A673 (cell line): ENCODE measurements around the gene PRMT6. TPM values are rescaled to one million over a fixed set of nuclear protein-coding genes. Genes with fewer than 3 reads are reported as not detected.
"Not testable (repeated sequence)": the region's sequence is repeated elsewhere in the genome, so short reads cannot be mapped to it uniquely, and the experiment has no call there.

ENCODE experiments used
- BruUV-seq: library from RNA; stranded (reverse); fragments of 400-500 nt; replicated peaks from 2 replicates; lab custom pipeline; 2021; lab: Mats Ljungman, UMichigan
- CTCF ChIA-PET: fragments of 300-600 bp; sonication (Branson Sonifier 250); formaldehyde crosslinking; loops from one replicate; lab custom pipeline; 2022; ENCODE audit warnings: antibody characterized with exemption; lab: Charles Lee
- POLR2A ChIA-PET: fragments of 300-600 bp; sonication (Branson Sonifier 250); formaldehyde crosslinking; loops from one replicate; lab custom pipeline; 2022; ENCODE audit warnings: antibody characterized with exemption; ENCODE audit not compliant: low non-redundant PET; lab: Charles Lee
- DNase-seq: peaks from one replicate; pipeline ENCODE4 v3.0.0-alpha.2; 2015; ENCODE audit warnings: low spot score
- H3K27ac ChIP-seq: fragments of 200-600 bp; sonication (generic); 2 replicates; pipeline ENCODE4 v1.5.1; 2016; ENCODE audit warnings: mixed run types, low read depth, mild to moderate bottlenecking, mixed read lengths, antibody characterized with exemption, low read length; ENCODE audit not compliant: poor library complexity, severe bottlenecking
- H3K27me3 ChIP-seq: fragments of 200-600 bp; sonication (generic); replicated peaks from 2 replicates; pipeline ENCODE4 v1.6.1; 2017; ENCODE audit warnings: mixed run types, low read depth, mild to moderate bottlenecking, mixed read lengths, antibody characterized with exemption, low read length; ENCODE audit not compliant: insufficient read depth, poor library complexity
- H3K36me3 ChIP-seq: fragments of 200-600 bp; sonication (generic); 2 replicates; pipeline ENCODE4 v1.6.1; 2016; ENCODE audit warnings: mixed run types, mild to moderate bottlenecking, mixed read lengths, antibody characterized with exemption, low read length; ENCODE audit not compliant: insufficient read depth, poor library complexity, severe bottlenecking
- H3K4me1 ChIP-seq: fragments of 200-600 bp; sonication (generic); 2 replicates; pipeline ENCODE4 v1.6.1; 2017; ENCODE audit warnings: mixed run types, mild to moderate bottlenecking, mixed read lengths, antibody characterized with exemption, low read length; ENCODE audit not compliant: insufficient read depth, poor library complexity, severe bottlenecking
- H3K4me3 ChIP-seq: fragments of 200-600 bp; sonication (generic); 2 replicates; pipeline ENCODE4 v1.5.1; 2016; ENCODE audit warnings: low read depth, mixed run types, mild to moderate bottlenecking, mixed read lengths, low read length; ENCODE audit not compliant: poor library complexity, severe bottlenecking
- H3K9me3 ChIP-seq: fragments of 200-600 bp; sonication (generic); 2 replicates; pipeline ENCODE4 v1.6.1; 2016; ENCODE audit warnings: mixed run types, low read depth, mild to moderate bottlenecking, mixed read lengths, antibody characterized with exemption, low read length; ENCODE audit not compliant: poor library complexity, severe bottlenecking
- EZH2 ChIP-seq: fragments of 200-600 bp; sonication (generic); IDR thresholded peaks from 2 replicates; pipeline ENCODE4 v1.6.1; 2017; ENCODE audit warnings: borderline replicate concordance, low read depth, mild to moderate bottlenecking, mixed read lengths, antibody characterized with exemption, low read length; ENCODE audit not compliant: poor library complexity, severe bottlenecking
- intact Hi-C: fragments of 100-400 bp; cut with micrococcal nuclease; formaldehyde crosslinking; loops from one replicate; pipeline ENCODE4 v1.10.0; 2022; ENCODE audit not compliant: unreplicated experiment
- total RNA-seq: library from RNA; stranded (reverse); gene quantifications from 2 replicates; pipeline ENCODE4 v1.2.3, GENCODE V29; 2021
- TF ChIP-seq, protein P1 (sequence below): fragments of 300-800, 200-600 bp; sonication (generic); conservative IDR thresholded peaks from 2 replicates; pipeline ENCODE4 v1.5.1; 2017; ENCODE audit warnings: low read depth, mild to moderate bottlenecking, antibody characterized with exemption, low read length, moderate library complexity, mixed read lengths

Gene PRMT6
- total RNA-seq, 1 experiment from 2014 or later = 53.0 TPM

GRCh38 chr1:107016376-107016978 is 40.0 kb upstream of the PRMT6 start:
- H3K27me3 ChIP-seq = no peaks in the 10 kb centered on the region
- intact Hi-C loops = no loop called here
- ChIA-PET CTCF (no interaction called here), POLR2A (no interaction called here)
- H3K4me1 ChIP-seq = no peaks in the 10 kb centered on the region
- DNase-seq = no peak
- H3K27ac ChIP-seq = no peak overlapping the region
- no peak overlapping the region for H3K4me3 ChIP-seq
- TF ChIP-seq, protein P1, sequence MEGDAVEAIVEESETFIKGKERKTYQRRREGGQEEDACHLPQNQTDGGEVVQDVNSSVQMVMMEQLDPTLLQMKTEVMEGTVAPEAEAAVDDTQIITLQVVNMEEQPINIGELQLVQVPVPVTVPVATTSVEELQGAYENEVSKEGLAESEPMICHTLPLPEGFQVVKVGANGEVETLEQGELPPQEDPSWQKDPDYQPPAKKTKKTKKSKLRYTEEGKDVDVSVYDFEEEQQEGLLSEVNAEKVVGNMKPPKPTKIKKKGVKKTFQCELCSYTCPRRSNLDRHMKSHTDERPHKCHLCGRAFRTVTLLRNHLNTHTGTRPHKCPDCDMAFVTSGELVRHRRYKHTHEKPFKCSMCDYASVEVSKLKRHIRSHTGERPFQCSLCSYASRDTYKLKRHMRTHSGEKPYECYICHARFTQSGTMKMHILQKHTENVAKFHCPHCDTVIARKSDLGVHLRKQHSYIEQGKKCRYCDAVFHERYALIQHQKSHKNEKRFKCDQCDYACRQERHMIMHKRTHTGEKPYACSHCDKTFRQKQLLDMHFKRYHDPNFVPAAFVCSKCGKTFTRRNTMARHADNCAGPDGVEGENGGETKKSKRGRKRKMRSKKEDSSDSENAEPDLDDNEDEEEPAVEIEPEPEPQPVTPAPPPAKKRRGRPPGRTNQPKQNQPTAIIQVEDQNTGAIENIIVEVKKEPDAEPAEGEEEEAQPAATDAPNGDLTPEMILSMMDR = no peak
- TF ChIP-seq EZH2 = no peak
- no peaks in the 10 kb centered on the region for H3K36me3 ChIP-seq
- no TSS peak for BruUV-seq
- H3K9me3 ChIP-seq = no peaks in the 10 kb centered on the region

DNA sequence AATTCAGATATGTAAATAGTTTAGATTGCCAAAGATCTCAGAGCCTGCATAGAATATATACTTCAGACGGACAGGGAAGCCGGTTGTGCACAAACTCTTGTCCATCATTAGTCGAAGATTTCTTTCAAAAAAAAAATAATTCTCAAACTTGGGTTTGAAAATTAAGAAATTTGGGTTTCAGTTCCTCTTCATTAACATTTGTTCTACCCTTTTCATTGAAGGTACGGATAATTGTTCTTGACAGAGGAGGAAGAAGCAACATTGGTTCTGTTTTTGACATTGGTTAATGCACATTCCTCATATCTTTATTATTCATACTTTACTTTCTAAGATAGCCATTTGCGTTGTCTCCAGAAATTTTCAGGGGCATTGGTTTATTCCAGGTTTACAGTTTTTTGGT is 38.0 kb upstream of the PRMT6 start:
- H3K9me3 ChIP-seq = no peaks in the 10 kb centered on the region
- ChIA-PET CTCF (no interaction called here), POLR2A (no interaction called here)
- intact Hi-C loops = no loop called here
- H3K27ac ChIP-seq = no peak overlapping the region
- no peak for TF ChIP-seq EZH2
- TF ChIP-seq, protein P1 = no peak
- no peak for DNase-seq
- no peaks in the 10 kb centered on the region for H3K36me3 ChIP-seq
- no TSS peak for BruUV-seq
- H3K4me1 ChIP-seq = no peaks in the 10 kb centered on the region
- no peak overlapping the region for H3K4me3 ChIP-seq
- no peaks in the 10 kb centered on the region for H3K27me3 ChIP-seq

GRCh38 chr1:107019166-107019565 is 37.3 kb upstream of the PRMT6 start:
- no peaks in the 10 kb centered on the region for H3K36me3 ChIP-seq
- no peak overlapping the region for H3K27ac ChIP-seq
- CTCF ChIA-PET = no interaction called here
- POLR2A ChIA-PET = no interaction called here
- TF ChIP-seq, protein P1 = no peak
- TF ChIP-seq EZH2 = no peak
- intact Hi-C loops = no loop called here
- H3K27me3 ChIP-seq = no peaks in the 10 kb centered on the region
- H3K9me3 ChIP-seq = no peaks in the 10 kb centered on the region
- H3K4me1 ChIP-seq = no peaks in the 10 kb centered on the region
- no peak for DNase-seq
- no TSS peak for BruUV-seq
- H3K4me3 ChIP-seq = no peak overlapping the region

GRCh38 chr1:107038874-107039273 is 17.6 kb upstream of the PRMT6 start:
- H3K4me1 ChIP-seq, H3K27me3 ChIP-seq, POLR2A ChIA-PET, H3K27ac ChIP-seq, intact Hi-C loops, H3K4me3 ChIP-seq, H3K36me3 ChIP-seq, DNase-seq, BruUV-seq, CTCF ChIA-PET: not testable (repeated sequence)
- H3K9me3 ChIP-seq = peaks cover 12% of the 10 kb centered on the region

DNA sequence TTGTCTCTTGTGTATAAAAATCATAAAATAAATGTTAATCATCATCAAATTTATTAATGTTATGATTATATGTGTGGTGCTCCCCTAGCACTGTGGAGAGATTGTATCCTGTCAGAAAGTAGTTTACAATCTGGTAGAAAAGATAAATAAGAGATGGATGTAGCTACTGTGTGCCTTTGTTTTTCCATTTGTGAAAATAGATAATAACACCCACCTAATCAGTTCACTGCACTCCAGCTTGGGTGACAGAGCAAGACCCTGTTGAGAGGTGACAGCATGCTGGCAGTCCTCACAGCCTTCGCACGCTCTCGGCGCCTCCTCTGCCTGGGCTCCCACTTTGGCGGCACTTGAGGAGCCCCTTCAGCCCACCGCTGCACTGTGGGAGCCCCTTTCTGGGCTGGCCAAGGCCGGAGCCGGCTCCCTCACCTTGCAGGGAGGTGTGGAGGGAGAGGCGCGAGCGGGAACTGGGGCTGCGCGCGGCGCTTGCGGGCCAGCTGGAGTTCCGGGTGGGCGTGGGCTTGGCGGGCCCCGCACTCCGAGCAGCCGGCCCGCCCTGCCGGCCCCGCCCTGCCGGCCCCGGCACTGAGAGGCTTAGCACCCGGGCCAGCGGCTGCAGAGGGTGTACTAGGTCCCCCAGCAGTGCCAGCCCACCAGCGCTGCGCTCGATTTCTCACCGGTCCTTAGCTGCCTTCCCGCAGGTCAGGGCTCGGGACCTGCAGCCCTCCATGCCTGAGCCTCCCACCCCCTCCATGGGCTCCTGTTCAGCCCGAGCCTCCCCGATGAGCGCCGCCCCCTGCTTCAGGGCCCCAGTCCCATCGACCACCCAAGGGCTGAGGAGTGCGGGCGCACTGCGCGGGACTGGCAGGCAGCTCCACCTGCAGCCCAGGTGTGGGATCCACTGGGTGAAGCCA is 11.9 kb upstream of the PRMT6 start:
- intact Hi-C loops, BruUV-seq: not testable (repeated sequence)

More for the DNA sequence above, 11.9 kb upstream of the PRMT6 start:
- H3K4me1 ChIP-seq, H3K27ac ChIP-seq, POLR2A ChIA-PET, H3K36me3 ChIP-seq, H3K4me3 ChIP-seq, H3K27me3 ChIP-seq, DNase-seq, CTCF ChIA-PET: not testable (repeated sequence)
- H3K9me3 ChIP-seq = peaks cover 31% of the 10 kb centered on the region
